DMS79 treated with DMSO at 0.1 percent for 48 hours (cell line): ENCODE measurements around the gene TUFM.
"Not testable (repeated sequence)": the region's sequence is repeated elsewhere in the genome, so short reads cannot be mapped to it uniquely, and the experiment has no call there.

Source experiments
- DNase-seq: peaks from one replicate; lab custom pipeline; 2025; lab: John Stamatoyannopoulos, UW

The TUFM gene

GRCh38 chr16:28875134-28876018 lies 29.2 kb upstream of the TUFM start:
- DNase-seq: no peak

- no peak for DNase-seq
These were observed 28.3 kb upstream of the TUFM start for GRCh38 chr16:28874406-28874805.

- no peak for DNase-seq
These were observed 27.5 kb upstream of the TUFM start for GRCh38 chr16:28873543-28874201.

GRCh38 chr16:28872952-28873351 lies 26.8 kb upstream of the TUFM start:
- DNase-seq: no peak

GRCh38 chr16:28869201-28869600 lies 23.1 kb upstream of the TUFM start:
- no peak for DNase-seq

- not testable (repeated sequence) for DNase-seq
These were observed 21.5 kb upstream of the TUFM start for GRCh38 chr16:28867646-28868045.

GRCh38 chr16:28867241-28867640 lies 21.1 kb upstream of the TUFM start:
- DNase-seq: no peak

GRCh38 chr16:28866454-28866804 lies 20.3 kb upstream of the TUFM start:
- DNase-seq: no peak

GRCh38 chr16:28865722-28866453 lies 19.7 kb upstream of the TUFM start:
- DNase-seq: no peak

- no peak for DNase-seq
These were observed 19.0 kb upstream of the TUFM start for GRCh38 chr16:28865001-28865688.

- DNase-seq: no peak
These were observed 18.0 kb upstream of the TUFM start for GRCh38 chr16:28863929-28864793.

- DNase-seq: no peak
These were observed 13.2 kb upstream of the TUFM start for GRCh38 chr16:28859326-28859725.

GRCh38 chr16:28858421-28858820 lies 12.3 kb upstream of the TUFM start:
- DNase-seq: no peak

GRCh38 chr16:28846933-28847273 lies 755 bp upstream of the TUFM start:
- no peak for DNase-seq

GRCh38 chr16:28845761-28846079 lies 428 bp downstream of the TUFM start:
- no peak for DNase-seq

GRCh38 chr16:28845293-28845692 lies 855 bp downstream of the TUFM start:
- no peak for DNase-seq

GRCh38 chr16:28844226-28844885 lies 1.8 kb downstream of the TUFM start:
- no peak for DNase-seq

GRCh38 chr16:28843766-28844165 lies 2.4 kb downstream of the TUFM start:
- DNase-seq: no peak

- no peak for DNase-seq
These were observed 3.5 kb downstream of the TUFM start for GRCh38 chr16:28842696-28843095.

GRCh38 chr16:28839899-28840298 lies 6.2 kb downstream of the TUFM start:
- DNase-seq: no peak

GRCh38 chr16:28839004-28839639 lies 7.0 kb downstream of the TUFM start:
- no peak for DNase-seq
